ENCODE data around the gene PCIF1. TPM values are rescaled to one million over a fixed set of nuclear protein-coding genes. Genes with fewer than 3 reads are reported as not detected.

The PCIF1 gene
- total RNA-seq, 1 donor from 2014 or later, result 9.5 TPM

- H3K4me1 ChIP-seq, result no peaks in the 10 kb centered on the region
- no peaks in the 10 kb centered on the region for H3K79me2 ChIP-seq (ENCODE audit: low read depth)
- no peak overlapping the region for H3K27ac Mint-ChIP-seq
Measured at GRCh38 chr20:45958593-45958992, 24.1 kb downstream of the PCIF1 start.

GRCh38 chr20:45959126-45959525, 24.6 kb downstream of the PCIF1 start:
- Mint-ChIP-seq H3K4me3 (no peak overlapping the region), H3K27me3 (ENCODE audit: insufficient read depth, low read depth) (peaks cover 3% of the 10 kb centered on the region), H3K9me3 (no peaks in the 10 kb centered on the region), H3K36me3 (peaks cover 13% of the 10 kb centered on the region), H3K4me1 (no peaks in the 10 kb centered on the region), H3K27ac (no peak overlapping the region)
- no peaks in the 10 kb centered on the region for H3K36me3 ChIP-seq
- H3F3A ChIP-seq (ENCODE audit: low read depth), result no peaks in the 10 kb centered on the region
- no peaks in the 10 kb centered on the region for H3K79me2 ChIP-seq (ENCODE audit: low read depth)
- H3K4me3 ChIP-seq, result no peak overlapping the region
- H3K27me3 ChIP-seq, result no peaks in the 10 kb centered on the region
- H4K20me1 ChIP-seq (ENCODE audit: low read depth), result no peaks in the 10 kb centered on the region
- TF ChIP-seq EZH2phosphoT487 (IDR thresholded peaks at IDR 0.05) (no peak), EZH2 (IDR thresholded peaks at IDR 0.05) (no peak), CTCF (IDR thresholded peaks at IDR 0.05) (no peak)
- no peak overlapping the region for H3K27ac ChIP-seq
- no peaks in the 10 kb centered on the region for H3K9me3 ChIP-seq (ENCODE audit: low read depth)
- no peak for DNase-seq (ENCODE audit: low spot score)
- H2AFZ ChIP-seq (replicated peaks), result no peak overlapping the region
- H3K4me1 ChIP-seq, result no peaks in the 10 kb centered on the region
- no peak overlapping the region for H3K4me2 ChIP-seq
- no peak overlapping the region for H3K9ac ChIP-seq

More at GRCh38 chr20:45958593-45958992, 24.1 kb downstream of the PCIF1 start:
- peaks cover 3% of the 10 kb centered on the region for H3K27me3 Mint-ChIP-seq (ENCODE audit: insufficient read depth, low read depth)
- no peak overlapping the region for H3K4me3 Mint-ChIP-seq
- Histone ChIP-seq H3K9me3 (ENCODE audit: low read depth) (no peaks in the 10 kb centered on the region), H3K27me3 (no peaks in the 10 kb centered on the region), H3K4me2 (no peak overlapping the region), H3K27ac (no peak overlapping the region), H3K36me3 (no peaks in the 10 kb centered on the region), H3K9ac (no peak overlapping the region), H3K4me3 (no peak overlapping the region), H2AFZ (replicated peaks) (no peak overlapping the region), H3F3A (ENCODE audit: low read depth) (no peaks in the 10 kb centered on the region), H4K20me1 (ENCODE audit: low read depth) (no peaks in the 10 kb centered on the region)
- DNase-seq (ENCODE audit: low spot score), result no peak
- H3K4me1 Mint-ChIP-seq, result no peaks in the 10 kb centered on the region
- no peak for TF ChIP-seq EZH2phosphoT487 (IDR thresholded peaks at IDR 0.05)
- TF ChIP-seq CTCF (IDR thresholded peaks at IDR 0.05), result no peak
- no peak for TF ChIP-seq EZH2 (IDR thresholded peaks at IDR 0.05)
- peaks cover 13% of the 10 kb centered on the region for H3K36me3 Mint-ChIP-seq
- H3K9me3 Mint-ChIP-seq, result no peaks in the 10 kb centered on the region

GRCh38 chr20:45959956-45960630, 25.6 kb downstream of the PCIF1 start:
- Histone ChIP-seq H3K9ac (no peak overlapping the region), H3K36me3 (no peaks in the 10 kb centered on the region), H3K27ac (no peak overlapping the region), H3K9me3 (ENCODE audit: low read depth) (no peaks in the 10 kb centered on the region), H4K20me1 (ENCODE audit: low read depth) (no peaks in the 10 kb centered on the region), H3F3A (ENCODE audit: low read depth) (no peaks in the 10 kb centered on the region), H3K79me2 (ENCODE audit: low read depth) (no peaks in the 10 kb centered on the region), H3K4me2 (no peak overlapping the region), H3K27me3 (no peaks in the 10 kb centered on the region), H3K4me1 (no peaks in the 10 kb centered on the region), H2AFZ (replicated peaks) (no peak overlapping the region), H3K4me3 (no peak overlapping the region)
- Mint-ChIP-seq H3K27ac (peak overlapping the region; percentile 87), H3K4me3 (no peak overlapping the region), H3K27me3 (ENCODE audit: insufficient read depth, low read depth) (peaks cover 3% of the 10 kb centered on the region), H3K9me3 (no peaks in the 10 kb centered on the region), H3K36me3 (peaks cover 13% of the 10 kb centered on the region), H3K4me1 (no peaks in the 10 kb centered on the region)
- TF ChIP-seq CTCF (IDR thresholded peaks at IDR 0.05), result no peak
- TF ChIP-seq EZH2 (IDR thresholded peaks at IDR 0.05), result no peak
- no peak for TF ChIP-seq EZH2phosphoT487 (IDR thresholded peaks at IDR 0.05)
- DNase-seq (ENCODE audit: low spot score), result no peak
